T47D (cell line): ENCODE data around the gene BCAS3.
A peak's percentile ranks its signal among the peaks of the same experiment; 100 is the strongest.
"Not testable (repeated sequence)": the region's sequence is repeated elsewhere in the genome, so short reads cannot be mapped to it uniquely, and the experiment has no call there.

Source experiments
- DNase-seq, 2 experiments: peaks; one replicate each; pipeline versions ENCODE4 v3.0.0 to v3.0.0-alpha.2; 2011 to 2012; ENCODE audit warnings: low read depth in 1 of 2, low spot score in 1 of 2
- JUND ChIP-seq: IDR thresholded peaks from 2 replicates; pipeline ENCODE4 v1.6.1; 2012; ENCODE audit warnings: low read depth
- in situ Hi-C: cut with HindIII; loops from 2 replicates; pipeline ENCODE4 v1.10.0; 2016; ENCODE audit warnings: low sequenced_read_pairs, low pct_unique_long_range_greater_than_20kb

The BCAS3 gene

DNA sequence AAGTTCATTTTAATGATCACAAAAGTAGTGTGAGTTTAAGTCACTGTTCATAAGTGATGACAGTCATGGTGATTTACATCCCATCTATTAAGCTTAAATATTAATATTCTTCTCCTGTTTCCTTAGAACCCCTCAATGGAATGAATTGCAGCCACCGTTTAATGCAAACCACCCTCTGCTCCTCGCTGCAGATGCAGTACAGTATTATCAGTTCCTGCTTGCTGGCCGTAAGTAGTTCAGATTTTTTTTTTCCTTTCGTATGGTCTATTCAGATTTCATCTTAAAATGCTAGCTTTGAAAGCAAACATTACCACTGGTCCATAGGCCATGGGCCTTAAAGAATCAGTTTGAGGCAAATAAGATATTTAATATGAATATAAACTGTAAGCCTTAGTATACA is 363.0 kb downstream of the BCAS3 start:
- no peak for DNase-seq
- in situ Hi-C loops, result no loop called here
- TF ChIP-seq JUND, result no peak

DNA sequence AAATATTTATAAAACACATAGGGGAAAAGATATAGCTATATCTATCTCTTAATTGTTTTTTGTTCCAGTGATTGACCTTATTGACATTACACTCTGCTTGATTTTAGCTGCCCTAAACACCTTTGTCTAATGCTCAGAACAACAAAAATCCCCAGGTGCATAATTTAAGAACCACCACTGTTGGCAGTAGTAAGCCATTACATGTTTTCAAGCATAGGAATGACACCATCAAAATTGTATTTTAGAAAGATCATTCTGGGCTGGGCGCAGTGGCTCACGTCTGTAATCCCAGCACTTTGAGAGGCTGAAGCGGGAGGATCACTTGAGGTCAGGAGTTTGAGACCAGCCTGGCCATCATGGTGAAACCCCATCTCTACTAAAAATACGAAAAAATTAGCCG is 364.7 kb downstream of the BCAS3 start:
- DNase-seq, result peak in 1 of 2 experiments; percentile 15
- in situ Hi-C loops, result not testable (repeated sequence)

DNA sequence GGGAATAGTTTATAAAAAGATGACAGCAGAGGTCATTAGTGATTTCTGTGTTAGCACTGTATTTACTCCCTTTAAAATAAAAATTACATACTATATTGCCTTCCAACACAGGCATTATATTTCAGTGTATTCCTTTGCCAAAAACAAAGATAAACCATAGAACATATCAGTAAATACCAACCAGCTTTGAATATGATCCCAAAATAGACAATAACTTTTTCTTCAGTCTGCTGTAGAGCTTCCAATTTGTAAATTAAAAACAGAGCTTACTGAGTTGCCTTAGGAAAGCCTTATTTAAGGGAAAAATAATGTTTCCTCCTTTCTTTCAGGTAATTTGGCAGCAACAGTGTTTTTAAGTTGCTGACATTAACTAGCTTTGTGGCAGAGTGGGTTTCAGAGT is 369.9 kb downstream of the BCAS3 start:
- no peak for TF ChIP-seq JUND
- DNase-seq, result no peak
- in situ Hi-C loops, result no loop called here

DNA sequence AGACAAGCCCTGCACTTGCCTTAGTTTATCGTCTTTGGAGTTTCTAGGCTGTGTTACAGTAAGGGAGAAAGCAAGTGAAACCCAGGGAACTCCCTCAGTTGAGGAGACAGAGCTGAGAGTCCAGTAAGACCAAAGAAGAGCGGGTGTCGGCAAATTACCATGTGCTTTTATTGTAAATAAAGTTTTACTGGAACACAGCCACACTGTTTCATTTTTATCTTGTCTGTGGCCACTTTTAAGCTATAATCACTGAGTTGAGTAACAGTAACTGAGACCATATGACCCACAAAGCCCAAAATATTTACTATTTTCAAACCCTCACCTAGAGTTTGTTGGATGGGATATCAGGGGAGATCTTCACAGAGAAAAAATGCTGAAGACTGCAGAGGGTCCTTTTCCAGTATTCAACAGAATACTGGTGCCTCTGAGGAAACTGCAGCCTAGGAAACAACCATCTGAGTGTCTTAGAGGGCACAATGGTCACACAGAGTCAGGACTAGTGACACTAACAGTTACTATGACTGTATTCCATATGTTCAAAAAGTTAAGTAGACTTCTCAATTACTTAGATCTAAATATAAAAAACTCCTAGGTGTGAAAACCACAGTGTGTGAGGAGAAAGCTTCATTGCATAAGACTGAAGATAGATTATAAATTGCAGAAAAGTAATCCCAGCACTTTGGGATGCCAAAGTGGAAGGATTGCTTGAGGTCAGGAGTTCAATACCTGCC is 370.9 kb downstream of the BCAS3 start:
- in situ Hi-C loops, result no loop called here

DNA sequence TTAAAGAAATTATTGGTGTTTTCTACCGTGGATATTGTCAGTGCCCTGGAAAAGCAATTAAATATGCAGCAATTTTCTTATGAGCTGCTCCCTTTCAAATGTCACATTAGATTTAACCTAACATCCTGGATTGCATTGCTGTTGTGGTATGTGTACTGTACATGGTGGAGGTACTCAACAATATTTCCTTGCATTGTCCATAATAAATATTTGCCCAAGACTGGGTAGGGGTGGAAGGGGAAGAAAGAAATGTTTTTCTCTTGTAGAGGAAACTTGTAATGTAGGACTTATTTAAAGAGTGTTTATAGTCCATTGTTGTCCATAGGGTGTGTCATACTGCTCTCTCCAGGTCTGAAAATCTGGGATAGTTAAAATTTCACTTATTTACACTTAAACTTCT is 375.8 kb downstream of the BCAS3 start:
- peak in 1 of 2 experiments; percentile 10 for DNase-seq
- in situ Hi-C loops, result no loop called here
- TF ChIP-seq JUND, result no peak

More for the DNA sequence above, 370.9 kb downstream of the BCAS3 start:
- TF ChIP-seq JUND, result no peak
- no peak for DNase-seq

DNA sequence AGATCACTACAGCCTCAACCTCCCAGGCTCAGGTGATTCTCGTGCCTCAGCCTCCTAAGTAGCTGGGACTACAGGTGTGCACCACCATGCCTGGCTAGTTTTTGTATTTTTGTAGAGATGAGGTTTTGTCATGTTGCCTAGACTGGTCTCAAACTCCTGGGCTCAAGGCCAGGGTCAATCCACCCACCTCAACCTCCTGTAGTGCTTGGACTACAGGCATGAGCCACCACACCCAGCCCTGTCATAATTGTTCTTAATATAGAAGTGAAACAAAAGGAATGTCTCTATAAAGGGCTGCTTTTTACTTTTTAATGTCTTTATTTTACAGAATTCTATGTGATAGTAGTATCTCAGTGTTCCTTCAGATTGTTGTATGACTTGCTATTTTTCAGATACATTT is 376.8 kb downstream of the BCAS3 start:
- DNase-seq, result no peak
- in situ Hi-C loops, result no loop called here
- no peak for TF ChIP-seq JUND

DNA sequence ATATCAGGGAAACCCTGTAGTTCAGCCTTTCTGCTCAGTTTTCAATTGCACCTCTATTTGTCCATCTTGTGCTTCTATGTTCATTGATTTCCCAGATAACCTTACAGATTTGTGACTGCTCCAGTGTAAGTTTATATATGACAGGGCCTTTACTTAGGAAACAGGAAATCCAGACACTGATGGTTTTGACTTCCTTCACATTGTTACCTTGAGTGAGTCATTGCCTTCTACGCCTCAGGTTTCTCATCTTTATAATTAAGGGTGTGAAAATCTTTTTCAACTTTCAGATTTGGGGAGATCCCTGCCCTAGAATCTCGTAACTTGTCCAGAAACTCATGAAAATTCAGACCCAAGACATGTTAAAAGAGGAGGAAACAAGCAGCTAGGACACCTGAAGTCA is 379.6 kb downstream of the BCAS3 start:
- TF ChIP-seq JUND, result no peak
- in situ Hi-C loops, result no loop called here
- DNase-seq, result no peak

DNA sequence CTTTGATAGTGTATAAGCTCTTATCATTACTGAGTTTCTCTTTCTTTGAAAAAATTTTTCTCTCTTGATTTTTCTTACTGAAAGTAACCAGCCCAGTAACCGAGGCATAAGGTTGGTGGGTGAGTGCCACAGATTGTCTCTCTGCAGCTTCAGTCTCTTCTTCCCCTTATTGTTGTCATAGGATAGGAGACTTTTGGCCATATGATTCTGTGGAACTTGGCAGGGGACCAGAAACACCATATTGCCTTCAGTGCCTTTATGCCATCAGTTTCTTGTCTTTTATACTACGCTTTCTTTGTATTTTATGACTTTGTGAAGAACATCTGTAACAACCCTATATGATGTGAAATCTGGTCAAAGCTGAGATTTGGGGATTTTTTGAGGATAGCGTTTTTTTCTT is 380.4 kb downstream of the BCAS3 start:
- no peak for TF ChIP-seq JUND

DNA sequence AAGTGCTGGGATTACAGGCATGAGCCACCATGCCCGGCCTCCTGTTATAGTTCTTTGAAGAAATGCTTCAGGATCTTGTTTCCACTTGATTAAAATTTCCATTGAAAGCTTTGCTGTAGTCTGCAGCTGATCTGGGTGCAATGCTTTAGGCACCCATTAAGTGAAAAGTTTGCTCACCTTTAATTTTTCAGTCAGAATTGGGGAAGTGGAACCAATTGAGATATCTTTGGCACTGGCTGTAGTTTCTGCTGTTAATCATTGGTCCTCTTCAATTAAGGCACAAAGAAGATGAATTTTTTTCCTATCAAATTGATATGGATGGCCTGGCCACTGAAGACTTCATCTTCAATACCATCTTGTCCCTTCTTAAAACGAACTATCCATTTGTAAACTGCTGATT is 385.9 kb downstream of the BCAS3 start:
- TF ChIP-seq JUND, result no peak
- in situ Hi-C loops, result no loop called here
- DNase-seq, result no peak

More for the DNA sequence above, 380.4 kb downstream of the BCAS3 start:
- in situ Hi-C loops, result no loop called here
- DNase-seq, result peak in 1 of 2 experiments; percentile 6

DNA sequence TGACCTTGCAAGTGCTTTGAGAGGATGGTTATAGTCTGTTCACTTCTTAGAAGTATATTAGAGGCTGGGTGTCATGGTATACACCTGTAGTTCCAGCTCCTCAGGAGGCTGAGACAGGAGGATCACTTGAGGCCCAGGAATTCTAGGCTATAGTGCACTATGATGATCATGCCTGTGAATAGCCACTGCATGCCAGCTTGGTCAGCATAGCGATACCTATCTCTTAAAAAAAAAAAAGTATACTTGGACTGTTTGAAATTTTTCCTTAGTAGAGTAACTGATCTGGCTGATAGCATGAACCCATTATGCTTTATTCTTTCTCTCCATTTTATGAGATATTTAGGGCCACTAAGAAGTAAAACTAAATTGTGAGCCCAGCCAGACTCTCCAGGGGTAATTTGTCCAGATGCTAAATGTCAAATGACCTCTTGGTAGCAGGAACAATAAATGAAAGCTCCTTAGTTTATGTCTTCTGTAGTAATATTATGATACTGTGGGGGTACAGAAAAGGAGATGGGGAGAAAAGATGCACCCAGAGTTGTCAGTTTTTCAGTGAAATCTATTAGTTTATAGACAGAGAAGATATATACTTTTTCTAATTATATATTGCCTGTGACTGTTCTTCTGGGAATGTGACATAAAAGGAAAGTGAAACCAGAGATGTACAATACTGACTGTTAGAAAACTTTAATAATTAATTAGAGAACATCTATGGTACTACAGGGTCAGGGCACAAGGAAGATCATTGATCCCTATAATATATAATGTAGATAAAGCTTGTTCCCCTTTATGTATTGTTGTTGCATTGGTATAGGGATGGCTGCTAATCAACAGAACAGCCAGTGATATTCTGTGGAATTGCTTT is 386.7 kb downstream of the BCAS3 start:
- TF ChIP-seq JUND, result no peak
- in situ Hi-C loops, result no loop called here
- no peak for DNase-seq

DNA sequence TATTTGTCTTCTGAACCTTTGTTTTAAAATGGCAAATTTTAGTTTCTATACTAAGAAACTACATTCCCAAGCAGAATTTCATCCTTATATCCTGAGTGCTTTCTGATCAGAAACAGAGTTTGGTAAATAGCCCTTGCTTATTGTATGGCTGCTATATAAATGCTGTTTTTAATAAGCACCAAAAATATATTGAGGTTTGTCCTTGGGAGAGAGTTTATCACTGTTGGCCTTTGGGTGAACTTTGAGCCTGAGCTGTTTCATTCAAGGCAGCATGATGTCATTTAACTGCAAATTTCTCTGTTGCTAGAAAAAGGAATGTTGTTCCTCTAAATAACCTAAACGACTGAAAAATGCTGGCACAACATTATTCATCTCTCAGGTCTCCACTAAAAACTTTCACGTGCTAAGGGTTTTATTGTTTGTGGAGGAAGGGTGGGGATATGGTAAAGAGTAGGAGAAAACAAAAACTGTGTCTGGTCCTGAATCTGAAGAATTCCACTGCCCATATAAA is 387.7 kb downstream of the BCAS3 start:
- no peak for DNase-seq
- no peak for TF ChIP-seq JUND
- in situ Hi-C loops, result no loop called here

DNA sequence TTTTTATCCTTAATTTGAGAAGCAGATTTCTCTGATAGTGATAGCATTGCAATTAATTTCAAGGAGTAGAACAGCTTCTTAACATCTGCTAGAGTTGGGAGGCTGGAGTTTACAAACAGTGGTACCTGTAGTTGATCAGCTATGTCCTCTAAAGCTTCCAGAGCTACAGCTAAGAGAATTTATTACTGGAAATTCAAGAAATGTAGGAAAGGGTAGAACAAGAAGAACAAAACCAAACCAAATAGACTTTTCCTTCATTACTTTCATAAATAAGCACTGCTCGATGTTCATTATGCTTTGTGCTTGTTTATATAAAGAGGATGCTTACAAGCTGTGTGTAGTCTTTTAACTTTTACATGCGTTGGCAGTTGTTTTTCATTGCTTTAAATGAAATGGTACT is 388.4 kb downstream of the BCAS3 start:
- TF ChIP-seq JUND, result no peak
- no peak for DNase-seq
- in situ Hi-C loops, result no loop called here

DNA sequence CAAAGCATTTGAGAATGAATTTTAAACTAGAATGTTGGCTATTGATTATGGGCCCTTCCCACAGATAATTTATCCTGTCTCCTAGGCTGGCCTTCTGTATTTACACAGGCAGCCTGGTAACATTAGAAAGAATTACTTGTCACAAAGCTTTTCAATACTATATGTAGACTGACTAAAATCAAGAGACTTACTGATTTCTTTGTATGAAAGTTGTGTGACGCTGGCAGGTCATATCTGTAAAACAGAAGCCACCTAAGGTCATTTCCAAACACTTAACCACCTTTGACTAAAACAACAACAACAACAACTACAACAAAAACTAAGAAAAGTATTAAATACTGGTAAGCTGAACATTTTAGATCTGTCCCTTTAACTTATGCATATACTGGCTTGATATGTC is 393.0 kb downstream of the BCAS3 start:
- TF ChIP-seq JUND, result no peak
- in situ Hi-C loops, result no loop called here

DNA sequence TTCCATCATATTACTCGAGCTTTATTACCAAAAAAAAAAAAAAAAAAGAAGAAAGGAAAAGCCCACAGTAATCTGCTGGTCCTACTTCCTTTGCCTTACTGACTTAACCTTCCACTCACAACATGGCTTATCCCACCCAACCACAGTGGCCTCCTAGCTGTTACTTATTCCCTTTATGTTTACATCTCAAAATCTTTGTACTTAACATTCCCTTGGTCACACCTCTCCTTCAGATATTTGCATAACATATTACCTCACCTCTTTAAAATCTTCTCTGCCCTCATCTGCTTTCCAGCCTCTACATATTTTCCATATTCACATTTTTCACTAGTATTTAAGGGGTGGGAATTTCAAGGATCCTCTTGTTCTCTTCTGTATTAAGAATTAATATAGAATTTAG is 395.0 kb downstream of the BCAS3 start:
- in situ Hi-C loops, result no loop called here
- no peak for TF ChIP-seq JUND
- peak in 1 of 2 experiments; percentile 5 for DNase-seq

More for the DNA sequence above, 393.0 kb downstream of the BCAS3 start:
- DNase-seq, result no peak
